Retinal pigment epithelial cell (primary cell): ENCODE results near the gene APBA2.
A peak's percentile ranks its signal among the peaks of the same experiment; 100 is the strongest.

ENCODE experiments used
- DNase-seq: peaks from one replicate; pipeline ENCODE4 v3.0.0-alpha.2; 2010; ENCODE audit warnings: low read depth
- H3K4me3 ChIP-seq: 2 replicates; pipeline ENCODE4 v1.5.1; 2011; ENCODE audit warnings: mild to moderate bottlenecking, low read length, control low read depth, moderate library complexity
- CTCF ChIP-seq: conservative IDR thresholded peaks from 2 replicates; pipeline ENCODE4 v1.5.1; 2011; ENCODE audit warnings: low read depth, low read length, control low read depth, inconsistent platforms

The APBA2 gene

GRCh38 chr15:28930011-28930410 is 44.2 kb downstream of the APBA2 start:
- H3K4me3 ChIP-seq, result no peak overlapping the region
- no peak for TF ChIP-seq CTCF
- no peak for DNase-seq

- TF ChIP-seq CTCF, result no peak
- DNase-seq, result no peak
- H3K4me3 ChIP-seq, result no peak overlapping the region
These were observed 44.9 kb downstream of the APBA2 start for GRCh38 chr15:28930476-28931291.

- no peak overlapping the region for H3K4me3 ChIP-seq
- no peak for DNase-seq
- TF ChIP-seq CTCF, result no peak
These were observed 46.1 kb downstream of the APBA2 start for GRCh38 chr15:28931828-28932227.

- DNase-seq, result no peak
- TF ChIP-seq CTCF, result no peak
- no peak overlapping the region for H3K4me3 ChIP-seq
These were observed 46.6 kb downstream of the APBA2 start for GRCh38 chr15:28932361-28932760.

- H3K4me3 ChIP-seq, result no peak overlapping the region
- TF ChIP-seq CTCF, result no peak
- DNase-seq, result no peak
These were observed 48.1 kb downstream of the APBA2 start for GRCh38 chr15:28933710-28934445.

GRCh38 chr15:28934645-28935044 is 48.9 kb downstream of the APBA2 start:
- TF ChIP-seq CTCF, result no peak
- no peak for DNase-seq
- no peak overlapping the region for H3K4me3 ChIP-seq

- DNase-seq, result no peak
- TF ChIP-seq CTCF, result peak; percentile 48
- H3K4me3 ChIP-seq, result no peak overlapping the region
These were observed 49.5 kb downstream of the APBA2 start for GRCh38 chr15:28935316-28935715.
